ENCODE data around the gene TBL2.
"Not testable (repeated sequence)": the region's sequence is repeated elsewhere in the genome, so short reads cannot be mapped to it uniquely, and the experiment has no call there.

TBL2 gene

GRCh38 chr7:73578342-73579128 lies at the start of gene TBL2:
Gene TBL2, minus strand, starts transcription at chr7:73578579. Its CDS starts 30 bp downstream, at chr7:73578549.
- DNase-seq, result peak; percentile 99

GRCh38 chr7:73626814-73627213 lies 48.4 kb upstream of the TBL2 start:
- no peak for DNase-seq

- no peak for DNase-seq
Observed at GRCh38 chr7:73625276-73625675, 46.9 kb upstream of the TBL2 start.

GRCh38 chr7:73624669-73625001 lies 46.3 kb upstream of the TBL2 start:
- DNase-seq, result no peak

- peak; percentile 66 for DNase-seq
Observed at GRCh38 chr7:73623798-73624668, 45.7 kb upstream of the TBL2 start, which contains the start of gene MLXIPL. Gene MLXIPL, minus strand, starts transcription at chr7:73624522. Its CDS starts 30 bp downstream, at chr7:73624492.

GRCh38 chr7:73622909-73623797 lies 44.8 kb upstream of the TBL2 start:
- DNase-seq, result no peak

- DNase-seq, result no peak
Observed at GRCh38 chr7:73622527-73622908, 44.1 kb upstream of the TBL2 start.

DNA sequence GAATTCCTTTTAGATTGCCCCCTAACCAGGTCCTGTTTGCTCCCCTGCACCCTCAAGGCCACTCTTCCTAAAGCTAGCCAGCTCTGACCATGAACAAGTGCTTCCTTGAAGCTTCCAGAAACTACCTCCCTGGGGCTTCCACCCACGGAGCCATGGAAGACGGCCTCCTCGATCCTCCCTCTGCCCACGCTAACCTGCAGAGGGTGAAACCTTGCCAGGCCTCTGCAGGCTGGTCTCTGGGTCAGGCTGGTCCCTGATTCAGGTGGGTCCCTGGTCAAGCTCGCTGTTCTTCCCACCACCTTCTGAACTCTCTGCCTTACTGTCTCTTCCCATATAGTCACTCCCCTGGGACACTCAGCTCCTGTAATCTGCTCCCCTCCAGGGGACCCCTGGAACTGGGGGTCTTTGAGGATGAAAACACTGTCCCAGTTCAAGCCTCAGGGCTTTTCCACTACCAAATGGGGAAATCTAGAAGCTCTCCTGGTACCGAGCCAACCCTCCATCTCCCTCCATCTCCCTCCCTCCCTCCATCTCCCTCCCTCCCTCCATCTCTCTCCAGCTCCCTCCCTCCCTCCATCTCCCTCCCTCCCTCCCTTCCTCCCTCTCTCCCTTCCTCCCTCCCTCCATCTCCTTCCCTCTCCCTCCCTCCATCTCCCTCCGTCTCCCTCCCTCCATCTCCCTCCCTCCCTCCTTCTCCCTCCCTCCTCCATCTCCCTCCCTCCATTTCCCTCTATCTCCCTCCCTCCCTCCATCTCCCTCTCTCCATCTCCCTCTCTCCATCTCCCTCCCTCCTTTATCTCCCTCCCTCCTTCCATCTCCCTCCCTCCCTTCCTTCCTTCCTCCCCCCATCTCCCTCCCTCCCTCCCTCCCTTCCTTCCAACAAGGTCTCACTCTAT lies 43.0 kb upstream of the TBL2 start:
- DNase-seq, result no peak

DNA sequence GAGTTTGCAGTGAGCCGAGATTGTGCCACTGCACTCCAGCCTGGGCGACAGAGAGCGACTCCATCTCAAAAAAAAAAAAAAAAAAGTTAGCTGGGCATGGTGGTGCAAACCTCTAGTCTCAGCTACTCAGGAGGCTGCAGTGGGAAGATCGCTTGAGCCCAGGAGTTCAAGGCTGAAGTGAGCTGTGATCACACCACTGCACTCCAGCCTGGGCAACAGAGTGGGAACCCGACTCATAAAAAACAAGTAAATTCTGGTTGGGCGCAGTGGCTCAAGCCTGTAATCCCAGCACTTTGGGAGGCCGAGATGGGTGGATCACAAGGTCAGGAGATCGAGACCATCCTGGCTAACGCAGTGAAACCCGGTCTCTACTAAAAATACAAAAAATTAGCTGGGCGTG lies 41.0 kb upstream of the TBL2 start:
- DNase-seq, result not testable (repeated sequence)

GRCh38 chr7:73618538-73618937 lies 40.2 kb upstream of the TBL2 start:
- DNase-seq, result no peak

GRCh38 chr7:73617520-73617919 lies 39.1 kb upstream of the TBL2 start:
- DNase-seq, result not testable (repeated sequence)

GRCh38 chr7:73615886-73616285 lies 37.5 kb upstream of the TBL2 start:
- DNase-seq, result no peak

DNA sequence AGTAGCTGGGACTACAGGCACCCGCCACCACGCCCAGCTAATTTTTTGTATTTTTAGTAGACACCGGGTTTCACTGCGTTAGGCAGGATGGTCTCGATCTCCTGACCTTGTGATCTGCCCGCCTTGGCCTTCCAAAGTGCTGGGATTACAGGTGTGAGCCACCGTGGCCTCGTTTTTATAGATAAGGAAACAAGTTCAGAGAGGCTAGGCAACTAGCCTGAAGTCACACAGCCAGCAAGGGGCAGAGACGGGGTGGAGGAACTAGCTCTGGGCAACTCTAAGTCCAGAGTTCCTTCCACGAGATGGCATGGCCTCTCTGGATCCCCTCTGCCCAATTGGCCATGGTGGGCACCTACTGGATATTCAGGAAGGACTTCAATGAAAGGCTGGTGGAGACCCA lies 36.6 kb upstream of the TBL2 start:
- DNase-seq, result not testable (repeated sequence)

- DNase-seq, result no peak
Observed at GRCh38 chr7:73613954-73614735, 35.8 kb upstream of the TBL2 start.

DNA sequence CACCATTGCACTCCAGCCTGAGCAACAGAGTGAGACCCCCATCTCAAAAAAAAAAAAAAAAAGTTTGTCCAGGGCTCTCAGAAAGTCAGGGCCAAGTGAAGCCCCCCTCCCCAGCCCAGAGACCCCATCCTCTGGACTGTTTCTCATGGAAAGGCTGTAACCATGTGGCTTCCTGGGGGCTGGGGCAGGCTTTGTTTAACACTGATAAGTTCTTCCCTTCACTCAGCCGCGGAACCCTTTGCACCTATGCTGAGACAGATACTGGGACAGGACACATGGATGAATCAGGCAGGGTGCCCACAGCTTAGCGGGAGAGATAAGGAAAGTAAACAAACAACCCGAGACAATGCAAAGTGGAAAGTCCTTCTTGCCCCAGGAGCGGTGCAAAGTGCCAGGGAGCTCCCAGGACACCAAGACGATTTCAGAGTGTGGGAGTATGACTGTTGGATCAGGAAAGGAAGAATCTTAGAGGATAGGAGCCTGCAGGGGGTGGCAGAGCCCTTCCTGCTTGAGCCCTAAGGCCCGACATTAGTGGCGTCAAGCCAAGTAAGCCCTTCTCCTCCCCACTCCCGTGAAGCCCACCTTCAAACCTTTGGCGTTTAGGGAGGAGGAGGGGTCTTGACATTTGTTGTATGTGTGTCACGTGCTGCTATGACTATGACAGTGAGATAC lies 34.4 kb upstream of the TBL2 start:
- DNase-seq, result no peak

DNA sequence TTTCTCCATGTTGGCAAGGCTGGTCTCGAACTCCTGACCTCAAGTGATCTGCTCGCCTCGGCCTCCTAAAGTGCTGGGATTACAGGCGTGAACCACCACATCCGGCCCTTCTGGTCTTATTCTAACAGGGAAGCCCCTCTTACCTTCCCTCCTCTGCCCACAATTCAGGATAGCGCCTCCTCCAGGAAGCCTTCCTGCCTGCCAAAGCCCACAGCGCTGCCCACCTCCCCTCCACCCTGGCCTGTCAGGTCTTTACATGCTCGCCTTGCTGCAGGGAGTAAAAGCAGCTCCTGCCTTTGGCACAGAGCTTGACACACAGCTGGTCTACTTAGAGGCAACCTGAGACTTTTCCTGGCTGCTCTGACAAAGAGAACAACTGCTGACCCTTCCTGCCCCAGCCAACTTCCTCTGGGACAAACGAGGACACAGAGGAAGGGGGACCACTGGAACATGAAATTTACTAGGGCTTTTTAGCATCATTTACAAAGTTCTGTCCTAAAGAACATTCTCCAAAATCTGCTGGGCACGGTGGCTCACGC lies 32.7 kb upstream of the TBL2 start:
- no peak for DNase-seq

- DNase-seq, result no peak
Observed at GRCh38 chr7:73610105-73610504, 31.7 kb upstream of the TBL2 start.

- not testable (repeated sequence) for DNase-seq
Observed at GRCh38 chr7:73607692-73607983, 29.3 kb upstream of the TBL2 start.

DNA sequence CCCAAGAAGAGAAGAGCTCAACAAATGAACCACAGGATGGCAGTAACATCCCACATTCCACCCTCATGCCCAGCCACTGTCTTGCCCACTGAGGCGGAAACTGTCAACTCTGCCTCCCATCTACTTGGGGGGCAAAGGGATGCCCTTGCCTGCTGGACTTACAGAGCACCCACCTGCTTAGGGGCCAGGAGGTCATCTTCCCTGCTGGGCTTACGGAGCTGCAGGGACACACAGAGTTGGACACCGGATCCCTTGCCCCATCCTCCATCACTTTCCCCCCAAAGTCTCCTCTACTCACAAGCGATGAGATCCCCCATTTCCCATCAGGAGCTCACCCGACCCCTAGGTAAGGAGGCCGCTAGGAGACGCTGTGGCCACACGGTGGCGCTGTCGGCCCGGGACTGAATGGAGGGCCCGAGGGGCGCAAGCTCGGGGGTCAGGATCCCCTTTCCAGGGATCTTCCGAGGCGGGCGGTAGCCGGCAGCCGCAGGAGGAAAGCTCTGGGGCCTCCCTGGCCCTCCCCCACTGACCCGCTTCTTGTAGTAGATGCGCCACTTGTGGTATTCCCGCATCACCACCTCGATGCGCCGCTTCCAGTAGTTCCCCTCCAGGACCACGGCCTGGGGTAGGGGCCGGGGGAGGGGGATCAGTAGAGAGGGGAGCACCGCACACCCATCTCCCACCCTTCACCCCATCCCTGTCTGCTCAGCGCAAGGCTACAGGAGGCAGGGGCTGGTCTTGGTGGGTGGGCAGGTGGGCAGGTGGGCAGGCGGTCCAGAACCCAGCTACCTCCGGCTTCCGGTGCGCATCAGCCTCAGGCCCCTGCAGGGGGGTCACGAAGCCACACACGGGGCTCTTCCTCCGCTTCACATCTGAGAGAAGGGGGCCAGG lies 28.7 kb upstream of the TBL2 start:
- no peak for DNase-seq

All from NCI-H187 treated with DMSO at 0.1 percent for 48 hours (cell line).